DND-41 (cell line): ENCODE results near the gene ARL13B.
A peak's percentile ranks its signal among the peaks of the same experiment; 100 is the strongest.

Experiments
- ATAC-seq: fragments of 200-7000 bp; cut with Tn5 transposase; 3 replicates; pipeline ENCODE4 v1.9.1; 2021; ENCODE audit warnings: low read depth; ENCODE audit not compliant: insufficient read depth
- DNase-seq: peaks from one replicate; pipeline ENCODE4 v3.0.0-alpha.2; 2020
- H2AFZ ChIP-seq: 2 replicates; pipeline ENCODE4 v1.6.0; 2012; ENCODE audit warnings: low read depth, low read length
- H3K27ac ChIP-seq: 2 replicates; pipeline ENCODE4 v1.5.1; 2012; ENCODE audit warnings: low read length, inconsistent platforms
- H3K27me3 ChIP-seq: fragments of 200-600 bp; sonication (generic); 2 replicates; pipeline ENCODE4 v1.6.0; 2012; ENCODE audit warnings: low read length, mild to moderate bottlenecking, inconsistent platforms; ENCODE audit not compliant: insufficient read depth, poor library complexity
- H3K36me3 ChIP-seq: 2 replicates; pipeline ENCODE4 v1.5.1; 2012; ENCODE audit warnings: low read length, inconsistent platforms; ENCODE audit not compliant: insufficient read depth
- H3K4me1 ChIP-seq: 2 replicates; pipeline ENCODE4 v1.5.1; 2012; ENCODE audit warnings: mild to moderate bottlenecking, low read length; ENCODE audit not compliant: insufficient read depth
- H3K4me2 ChIP-seq: 2 replicates; pipeline ENCODE4 v1.6.0; 2012; ENCODE audit warnings: mild to moderate bottlenecking, moderate library complexity, low read length, inconsistent platforms; ENCODE audit not compliant: insufficient read depth
- H3K4me3 ChIP-seq, 2 experiments: fragments of 200-600 bp in 1 of 2; shearing (Covaris generic) in 1 of 2; 2 replicates each; pipeline ENCODE4 v1.5.1; 2012 to 2016; ENCODE audit warnings: inconsistent platforms in 2 of 2, low read length in 2 of 2, mild to moderate bottlenecking in 2 of 2, low read depth in 1 of 2, moderate library complexity in 1 of 2
- H3K79me2 ChIP-seq: 2 replicates; pipeline ENCODE4 v1.6.0; 2012; ENCODE audit warnings: low read length, inconsistent platforms; ENCODE audit not compliant: insufficient read depth
- H3K9ac ChIP-seq: 2 replicates; pipeline ENCODE4 v1.6.0; 2012; ENCODE audit warnings: low read depth, mild to moderate bottlenecking, inconsistent platforms, low read length, moderate library complexity
- H3K9me3 ChIP-seq: 2 replicates; pipeline ENCODE4 v1.5.1; 2012; ENCODE audit warnings: low read length, moderate library complexity, mild to moderate bottlenecking, inconsistent platforms; ENCODE audit not compliant: insufficient read depth, severe bottlenecking
- H4K20me1 ChIP-seq: 2 replicates; pipeline ENCODE4 v1.6.0; 2012; ENCODE audit warnings: low read length; ENCODE audit not compliant: insufficient read depth
- CTCF ChIP-seq: IDR thresholded peaks from 2 replicates; pipeline ENCODE4 v1.5.1; 2012; ENCODE audit warnings: borderline replicate concordance, low read length, moderate library complexity, mild to moderate bottlenecking; ENCODE audit not compliant: poor library complexity, severe bottlenecking; ENCODE audit errors: extremely low read depth
- EZH2 ChIP-seq: IDR thresholded peaks from 3 replicates; pipeline ENCODE4 v1.6.1; 2012; ENCODE audit warnings: borderline replicate concordance, low read depth, mild to moderate bottlenecking, moderate library complexity, low read length, inconsistent platforms; ENCODE audit not compliant: severe bottlenecking

The ARL13B gene

GRCh38 chr3:93979850-93980676, at the start of gene ARL13B:
Gene ARL13B (plus strand): TSS chr3:93980155. CDS start chr3:93980424, 269 bp downstream.
- Histone ChIP-seq H3K4me2 (peak within 1 kb of the TSS; percentile 90), H2AFZ (peak within 1 kb of the TSS; percentile 93), H3K4me3 (peak within 1 kb of the TSS; percentile 67 to 94), H3K4me1 (peaks cover 27% of the 10 kb centered on the region), H3K79me2 (peaks cover 42% of the 10 kb centered on the region), H3K9me3 (no peaks in the 10 kb centered on the region), H3K27ac (peak within 1 kb of the TSS; percentile 70), H4K20me1 (peaks cover 2% of the 10 kb centered on the region; the same call in 1 of the 2 replicates), H3K9ac (peak within 1 kb of the TSS; percentile 69), H3K27me3 (no peaks in the 10 kb centered on the region), H3K36me3 (no peaks in the 10 kb centered on the region)
- DNase-seq (peak; percentile 96), ATAC-seq (peak; percentile 100)
- TF ChIP-seq EZH2 (no peak), CTCF (no peak)

GRCh38 chr3:93931597-93932229, 48.2 kb upstream of the ARL13B start:
- Histone ChIP-seq H3K36me3 (no peaks in the 10 kb centered on the region), H2AFZ (no peak overlapping the region), H3K79me2 (no peaks in the 10 kb centered on the region), H3K9me3 (no peaks in the 10 kb centered on the region), H3K4me1 (no peaks in the 10 kb centered on the region), H3K27me3 (no peaks in the 10 kb centered on the region), H4K20me1 (no peaks in the 10 kb centered on the region), H3K9ac (no peak overlapping the region), H3K27ac (no peak overlapping the region), H3K4me3 (no peak overlapping the region), H3K4me2 (no peak overlapping the region)
- no peak for DNase-seq
- no peak for ATAC-seq
- TF ChIP-seq CTCF: no peak
- TF ChIP-seq EZH2: no peak

GRCh38 chr3:93934366-93935046, 45.4 kb upstream of the ARL13B start:
- Histone ChIP-seq H3K4me1 (no peaks in the 10 kb centered on the region), H3K9me3 (no peaks in the 10 kb centered on the region), H3K27ac (no peak overlapping the region), H3K9ac (no peak overlapping the region), H4K20me1 (no peaks in the 10 kb centered on the region), H3K4me3 (no peak overlapping the region), H2AFZ (no peak overlapping the region), H3K36me3 (no peaks in the 10 kb centered on the region), H3K27me3 (no peaks in the 10 kb centered on the region), H3K79me2 (no peaks in the 10 kb centered on the region), H3K4me2 (no peak overlapping the region)
- no peak for ATAC-seq
- TF ChIP-seq EZH2 (no peak), CTCF (no peak)
- DNase-seq: no peak
